NCI-H146 treated with DMSO at 0.1 percent for 48 hours (cell line): ENCODE results near the gene FBXL17.

Experiments
- DNase-seq: peaks from one replicate; lab custom pipeline; 2025; ENCODE audit not compliant: unreplicated experiment; lab: John Stamatoyannopoulos, UW

The FBXL17 gene

DNA sequence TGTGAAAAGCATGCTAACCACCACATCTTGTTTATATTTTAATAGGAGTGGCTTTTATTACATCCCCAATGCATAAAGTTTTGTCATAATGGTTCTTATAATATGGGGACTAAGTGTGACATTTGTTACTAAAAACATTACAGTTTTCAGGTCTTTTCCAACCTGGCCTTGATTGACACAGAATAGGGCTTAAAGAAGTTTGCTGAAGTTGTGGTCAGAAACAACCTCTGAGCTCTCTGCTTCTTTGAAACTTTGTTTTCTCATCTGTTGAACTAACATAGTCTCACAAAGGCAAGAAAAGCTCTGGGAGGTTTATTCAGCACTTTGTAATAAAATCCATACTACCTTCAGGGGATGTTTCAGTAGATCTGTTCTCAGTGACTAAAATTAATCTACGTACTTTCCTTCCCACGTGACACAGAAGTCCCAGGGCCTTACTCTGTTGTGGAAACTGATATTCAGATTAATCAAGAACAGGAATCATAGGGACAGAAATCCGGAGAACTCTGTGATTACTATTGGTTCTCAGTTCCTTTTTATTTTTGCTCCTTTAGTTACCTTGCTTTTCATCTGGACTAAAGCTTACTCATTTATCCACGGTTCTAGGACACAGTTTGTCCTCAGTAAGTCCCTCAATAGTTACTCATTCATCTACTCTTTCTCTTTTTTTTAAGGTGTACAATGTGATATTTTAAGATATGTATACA, 422.2 kb downstream of the FBXL17 start:
- DNase-seq, result no peak

DNA sequence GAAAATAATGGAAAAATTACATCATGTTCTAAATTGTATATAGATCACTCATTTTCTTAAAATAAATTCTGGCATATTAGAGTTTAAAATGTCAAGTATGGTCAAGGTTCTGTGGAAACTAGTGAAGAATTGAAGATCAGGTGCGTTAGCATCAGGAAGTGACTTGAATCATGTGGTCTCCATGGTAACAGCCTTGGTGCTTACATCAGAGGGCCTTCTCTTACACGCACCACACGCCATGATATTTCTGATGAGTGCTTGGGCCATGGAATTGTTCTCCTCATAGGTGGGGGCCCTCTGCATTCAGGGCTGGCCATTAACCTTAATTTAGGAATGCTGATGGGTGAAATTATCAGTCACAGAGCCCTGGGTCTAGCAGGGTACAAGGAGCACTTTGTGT, 423.0 kb downstream of the FBXL17 start:
- no peak for DNase-seq

DNA sequence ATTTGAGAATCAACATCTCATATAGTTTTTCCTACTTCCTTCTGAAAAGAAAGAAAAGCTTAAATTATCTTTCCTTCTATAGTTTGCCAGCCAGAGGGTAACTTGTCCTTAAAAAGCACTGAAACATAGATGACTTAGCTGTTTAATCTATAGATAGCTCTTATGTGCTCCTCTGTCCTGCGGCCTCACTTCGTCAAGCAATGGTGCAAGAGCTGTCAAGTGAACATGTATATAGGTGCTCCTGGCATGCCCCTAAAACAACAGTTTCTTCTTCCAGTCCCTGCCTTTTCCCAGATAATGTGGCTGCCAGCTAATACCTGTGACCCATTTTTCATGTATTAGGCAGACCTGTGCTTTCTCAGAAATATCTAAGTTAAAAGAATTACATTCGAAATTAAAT, 423.5 kb downstream of the FBXL17 start:
- no peak for DNase-seq

DNA sequence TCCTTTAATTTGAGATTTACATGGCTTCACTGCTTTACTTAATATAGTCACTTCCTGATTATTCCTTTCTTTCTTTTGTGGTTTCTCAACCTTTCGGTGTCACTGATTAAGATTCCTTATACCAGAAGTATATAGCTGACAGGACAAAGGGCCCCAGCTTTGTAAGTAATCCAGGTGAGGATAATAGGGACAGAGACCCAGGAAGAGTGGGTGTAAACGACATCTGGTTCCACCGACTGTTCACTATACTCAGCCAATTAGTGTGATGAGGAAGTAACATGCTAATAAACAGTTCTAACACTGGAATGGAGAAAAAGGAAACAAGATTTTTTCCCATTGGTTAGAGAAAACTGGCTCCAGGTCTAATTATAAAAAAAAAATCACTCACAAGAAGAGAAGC, 424.8 kb downstream of the FBXL17 start:
- DNase-seq, result no peak

DNA sequence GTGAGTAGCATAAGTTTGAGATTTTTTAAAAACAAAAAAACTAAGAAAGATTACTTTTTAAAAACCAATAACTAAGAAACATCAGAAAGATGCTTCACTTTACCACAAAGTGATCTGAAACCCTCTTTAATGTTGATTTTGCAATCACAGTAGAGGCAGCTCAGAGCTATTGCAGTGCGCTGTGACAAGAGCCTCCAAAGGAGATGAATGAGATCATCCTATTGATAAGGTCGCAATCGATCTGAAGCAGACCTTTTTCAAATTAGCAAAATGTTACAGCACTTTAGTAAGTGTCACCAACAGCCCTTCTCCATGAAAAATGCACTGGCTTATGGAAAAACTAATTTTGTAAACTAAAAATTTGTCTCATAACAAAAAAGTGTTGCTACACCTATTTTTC, 426.6 kb downstream of the FBXL17 start:
- no peak for DNase-seq

DNA sequence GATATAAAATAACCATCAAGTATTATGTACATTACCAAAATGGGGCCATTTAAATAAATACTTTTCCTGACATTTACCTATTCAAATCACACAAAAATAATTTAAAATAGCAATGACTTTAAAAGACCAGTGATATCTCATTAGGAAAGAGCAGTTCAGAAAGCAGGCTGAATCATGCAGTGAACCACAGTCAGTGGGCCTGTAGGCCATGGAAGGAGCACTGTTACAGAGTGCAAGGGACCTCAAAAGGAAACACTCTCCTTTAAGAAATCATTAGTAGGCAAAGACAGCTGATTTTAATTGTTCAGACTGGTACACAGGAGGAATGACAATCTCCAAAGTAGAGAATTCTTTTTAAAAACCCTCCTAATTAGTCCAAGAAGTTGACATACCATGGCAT, 427.6 kb downstream of the FBXL17 start:
- DNase-seq, result no peak

DNA sequence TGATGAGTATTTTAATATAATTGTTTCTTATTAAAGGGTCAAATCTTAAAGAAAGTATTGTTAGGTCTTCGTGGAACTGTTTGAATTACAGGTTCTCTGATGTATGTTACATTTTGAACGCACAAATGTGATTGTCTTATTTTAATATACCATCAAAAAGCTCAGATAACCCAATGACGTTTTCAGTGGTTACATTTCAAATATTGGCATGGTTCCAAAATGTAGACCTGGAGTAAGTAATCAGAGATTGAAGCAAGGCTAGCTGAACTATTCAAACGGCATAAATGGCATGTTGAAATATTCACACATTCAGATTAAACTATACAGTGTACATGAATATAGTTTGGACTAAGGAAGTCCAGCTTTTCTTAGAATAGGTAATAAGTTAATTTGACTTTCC, 429.4 kb downstream of the FBXL17 start:
- no peak for DNase-seq

DNA sequence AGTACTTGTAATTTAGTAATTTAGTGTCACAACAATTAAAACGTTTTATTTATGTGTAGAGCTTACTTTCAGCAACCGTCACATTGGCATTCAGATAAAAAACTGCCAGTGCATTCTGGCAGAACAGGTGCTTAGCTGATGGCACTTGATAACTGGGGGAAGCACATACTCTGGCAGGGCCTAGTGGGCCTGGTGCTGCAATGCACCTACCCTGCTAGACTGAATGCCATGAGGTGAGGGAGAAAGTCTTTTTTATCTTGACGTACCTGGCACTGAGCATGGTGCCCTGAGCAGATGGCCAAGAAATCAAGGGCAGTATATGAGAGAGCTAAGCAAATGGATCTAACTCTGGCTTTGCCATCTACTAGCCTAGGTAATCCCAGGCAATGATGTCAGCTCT, 430.6 kb downstream of the FBXL17 start:
- no peak for DNase-seq

DNA sequence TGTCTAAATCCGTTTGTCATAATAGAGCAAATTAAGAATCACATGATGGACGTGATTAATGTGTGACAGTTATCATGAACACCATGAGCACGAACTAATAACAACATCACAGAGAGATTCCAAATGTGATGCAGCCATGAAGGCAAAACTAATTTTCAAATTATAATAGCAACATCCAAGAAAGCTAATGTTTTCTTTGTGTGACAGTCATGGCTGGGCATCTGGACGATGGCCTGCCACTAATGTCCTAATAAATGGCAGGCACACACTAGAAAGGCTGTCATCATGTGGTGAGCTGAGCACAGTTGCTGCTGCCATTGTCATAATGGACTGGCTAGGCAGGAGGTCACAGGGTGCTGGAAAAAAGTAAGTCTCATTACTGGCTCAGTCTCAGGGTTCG, 431.1 kb downstream of the FBXL17 start:
- DNase-seq, result no peak

DNA sequence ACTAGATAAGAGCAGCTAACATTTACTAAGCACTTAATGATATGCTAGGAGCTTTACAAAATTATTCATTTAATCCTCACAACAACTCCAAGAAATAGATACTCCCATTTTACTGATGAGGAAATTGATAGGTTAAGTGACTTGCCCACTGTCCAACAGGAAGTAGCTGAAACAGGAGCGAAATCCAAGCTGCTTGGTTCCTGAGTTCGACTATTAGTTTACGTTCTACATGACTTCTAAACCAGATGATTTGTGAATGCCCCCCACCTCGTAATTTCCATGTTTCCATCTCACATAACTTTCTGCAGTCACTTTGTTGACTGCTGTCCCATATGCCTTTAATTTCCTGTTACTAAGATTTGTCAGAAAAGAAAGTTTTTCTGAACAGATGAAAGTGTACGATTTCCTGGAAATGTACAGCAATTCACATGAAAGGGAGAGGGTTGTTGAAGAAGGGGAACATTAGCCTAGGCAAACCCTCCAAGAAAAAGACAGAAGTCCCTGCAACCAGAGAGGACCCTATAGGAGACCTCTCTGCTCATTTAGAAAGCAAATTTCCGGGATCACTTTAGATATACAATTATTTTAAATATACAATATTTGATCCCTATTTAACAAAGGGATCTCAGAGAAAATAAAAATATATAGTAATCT, 432.1 kb downstream of the FBXL17 start:
- no peak for DNase-seq

DNA sequence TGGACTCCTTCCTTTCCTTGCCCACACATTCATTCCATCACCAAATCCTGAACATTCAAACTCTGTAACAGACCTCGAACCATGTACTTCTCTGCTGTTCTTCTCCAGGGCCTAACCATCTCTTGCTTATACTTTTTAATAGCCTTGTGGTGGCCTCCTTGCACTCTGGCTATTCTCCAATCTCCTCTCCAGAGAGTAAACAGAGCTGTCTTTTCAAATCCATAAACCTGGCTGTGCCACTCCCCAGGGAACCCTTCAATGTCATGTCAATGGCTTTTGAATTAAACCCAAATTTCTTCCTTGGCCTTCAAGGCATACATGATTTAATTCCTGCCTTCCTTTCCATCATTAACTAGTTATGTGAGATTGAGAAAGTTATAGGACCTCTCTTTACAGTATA, 433.5 kb downstream of the FBXL17 start:
- DNase-seq, result peak; percentile 35

DNA sequence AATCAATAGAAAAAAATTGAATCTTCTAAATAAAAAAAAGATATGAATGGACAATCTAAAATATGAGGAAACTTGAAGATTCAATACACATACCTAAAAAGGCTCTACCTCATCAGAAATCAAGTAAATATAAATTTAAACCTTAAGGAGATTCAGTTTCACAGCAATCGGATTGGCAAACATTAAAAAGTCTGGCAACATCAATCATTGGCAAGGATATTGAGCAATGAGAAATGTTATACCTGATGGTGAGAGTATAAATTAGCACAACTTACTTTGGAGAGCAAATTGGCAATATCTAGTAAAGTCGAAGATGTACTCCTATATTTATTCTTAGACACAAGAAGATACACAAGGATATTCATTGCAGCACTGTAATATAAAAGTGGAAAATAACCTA, 436.8 kb downstream of the FBXL17 start:
- DNase-seq, result no peak

DNA sequence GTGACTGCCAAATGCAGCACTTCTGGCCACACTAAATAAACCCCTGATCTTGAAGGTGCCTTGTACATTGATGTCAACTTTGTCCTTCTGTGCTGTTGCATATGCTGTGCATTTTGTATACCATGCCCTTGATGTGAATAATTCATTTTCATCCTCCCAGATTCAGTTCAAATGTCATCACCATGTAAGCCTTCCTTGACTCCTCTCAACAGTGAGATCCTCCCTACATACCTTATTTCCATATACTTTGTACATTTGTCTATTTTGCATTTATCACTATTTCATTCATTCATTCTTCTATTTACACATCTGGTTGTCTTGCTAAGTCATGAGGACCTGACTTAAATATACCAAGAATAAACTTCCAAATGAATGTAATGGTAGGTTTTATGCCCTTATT, 438.0 kb downstream of the FBXL17 start:
- no peak for DNase-seq

DNA sequence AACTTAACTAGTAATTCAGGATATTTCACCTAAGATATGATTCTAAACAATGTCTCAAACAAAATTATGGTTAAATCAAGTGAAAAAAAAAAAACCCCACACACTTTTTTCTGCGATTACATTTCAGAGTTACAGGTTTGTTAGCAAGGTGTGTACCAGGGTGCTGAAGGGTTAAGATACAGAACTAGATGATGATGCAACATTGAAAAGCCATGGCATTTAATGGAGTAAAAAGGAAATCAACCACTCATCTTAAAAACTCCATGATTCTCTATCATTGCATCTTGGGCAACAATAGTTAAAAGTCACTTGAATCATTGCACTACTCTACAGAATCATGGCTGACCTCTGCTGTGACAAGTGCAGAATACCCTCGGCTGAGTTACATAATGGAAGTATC, 440.9 kb downstream of the FBXL17 start:
- DNase-seq, result no peak

DNA sequence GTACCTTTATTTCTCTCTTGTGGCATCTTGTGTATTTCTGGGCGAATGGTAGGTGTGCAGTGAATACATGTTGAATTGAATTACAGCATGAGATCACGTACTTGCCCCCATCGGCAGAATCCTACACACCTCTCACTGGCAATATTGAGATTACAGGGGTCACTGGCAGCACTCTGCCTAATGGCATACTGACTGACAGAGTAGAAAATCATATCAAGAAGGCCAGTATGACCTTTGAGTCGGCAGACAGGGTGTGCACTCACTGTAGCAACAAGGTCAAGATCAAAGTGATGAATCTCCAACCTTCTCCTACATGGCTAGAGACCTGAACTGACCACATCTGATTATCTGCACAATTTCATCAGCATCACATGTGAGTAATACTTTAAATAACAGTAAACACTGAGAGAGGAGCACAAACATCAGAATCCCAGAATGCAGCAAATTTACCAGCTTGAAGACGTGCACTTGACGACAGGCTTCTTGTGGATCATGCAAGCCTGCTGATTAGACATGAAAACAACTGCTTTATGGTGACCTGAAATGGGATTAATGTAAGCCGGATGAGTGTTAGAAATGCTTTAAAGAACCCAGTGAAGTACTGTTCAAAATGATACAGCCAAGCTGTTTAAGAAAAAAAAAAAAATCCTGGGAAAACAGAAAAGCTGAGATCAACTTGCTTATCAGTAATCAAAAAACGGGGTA, 444.1 kb downstream of the FBXL17 start:
- DNase-seq, result no peak

DNA sequence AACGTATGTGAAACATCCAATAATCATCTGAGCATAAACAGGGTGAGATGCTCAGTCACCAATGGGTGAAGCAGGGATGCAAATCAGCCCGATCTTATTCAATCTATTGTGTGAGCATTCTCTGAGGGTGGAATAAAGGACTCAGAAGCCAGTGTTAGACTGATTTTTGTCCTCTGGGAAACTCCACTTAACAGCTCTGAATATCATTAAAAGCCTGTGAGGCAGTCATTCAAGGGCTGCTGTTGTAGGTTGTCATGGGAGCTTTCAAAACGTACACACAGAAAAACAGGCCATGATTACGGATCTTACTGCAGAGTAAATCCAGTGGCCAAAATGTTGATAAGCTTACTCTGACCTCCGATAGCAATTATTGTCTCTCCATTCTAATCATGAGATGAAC, 444.7 kb downstream of the FBXL17 start:
- no peak for DNase-seq

DNA sequence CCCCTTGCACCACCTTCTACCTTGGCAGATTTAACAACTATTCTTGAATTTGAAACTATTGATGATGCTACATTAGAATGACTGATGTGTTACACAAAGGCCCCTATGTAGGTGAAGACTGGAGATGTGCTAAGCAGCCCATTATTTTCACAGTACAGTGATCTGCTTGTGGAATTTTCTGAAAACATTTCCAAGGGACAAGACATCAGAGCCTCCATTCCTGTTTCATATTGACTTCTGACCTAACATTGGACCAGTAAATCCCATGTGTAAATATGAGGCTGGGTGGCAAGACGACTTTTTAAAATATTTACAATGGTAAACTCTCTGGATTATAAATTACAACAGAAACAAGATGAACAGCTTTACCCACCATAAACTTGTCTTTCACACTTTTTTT, 445.4 kb downstream of the FBXL17 start:
- DNase-seq, result no peak

DNA sequence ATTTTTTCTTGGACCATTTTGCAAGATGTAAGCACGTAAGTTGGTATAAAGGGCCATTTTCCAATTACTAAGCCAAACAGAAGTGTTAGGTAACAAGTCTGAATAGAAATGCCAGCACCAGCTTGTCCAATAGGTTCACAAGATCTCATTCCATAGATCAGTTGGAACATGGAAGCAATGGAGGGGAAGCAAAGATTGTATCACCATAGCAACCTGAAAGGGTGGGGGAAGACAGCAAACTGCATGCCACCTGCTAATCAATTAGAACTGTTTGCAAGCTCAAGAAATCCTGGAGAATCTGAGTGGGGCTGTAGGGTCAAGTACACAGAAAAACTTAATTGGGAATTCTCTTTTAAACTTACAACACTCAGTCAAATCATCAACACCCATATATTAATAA, 446.3 kb downstream of the FBXL17 start:
- no peak for DNase-seq

DNA sequence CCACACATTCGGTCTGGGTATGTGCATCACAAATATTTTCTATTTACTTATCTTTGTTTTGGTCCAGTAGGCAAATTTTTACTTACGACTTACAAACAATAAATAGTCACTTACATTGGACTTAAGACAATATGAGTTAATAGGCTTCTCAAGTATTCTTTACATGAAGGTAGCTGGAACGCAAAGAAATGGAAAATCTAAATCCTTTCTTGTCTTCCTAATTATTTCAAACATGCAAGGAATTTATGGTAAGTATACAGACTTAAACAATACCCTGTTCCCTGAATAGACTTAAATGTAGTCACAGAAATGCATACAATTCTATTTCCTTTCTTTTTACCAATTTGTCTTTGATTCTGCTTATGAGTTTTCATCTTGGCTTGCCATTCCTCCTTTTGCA, 448.6 kb downstream of the FBXL17 start:
- DNase-seq, result no peak

DNA sequence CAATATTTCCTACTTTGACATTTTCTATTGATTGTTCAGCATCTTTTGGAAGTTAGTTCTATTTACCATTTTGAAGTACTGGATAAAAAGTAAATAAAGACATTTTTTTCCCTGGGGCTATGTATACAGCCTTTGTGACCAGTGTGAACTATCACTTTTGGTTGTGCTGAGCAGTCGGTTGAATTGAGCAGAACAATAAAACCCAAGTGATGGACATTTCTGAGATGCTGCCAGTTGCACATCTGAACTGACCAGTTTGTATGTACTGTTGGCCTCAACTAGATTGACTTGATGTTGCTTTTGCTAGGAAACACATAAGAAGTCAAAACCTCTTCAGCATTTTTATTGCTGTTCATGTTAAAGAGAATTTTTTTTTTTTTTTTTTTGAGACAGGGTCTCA, 451.0 kb downstream of the FBXL17 start:
- no peak for DNase-seq

DNA sequence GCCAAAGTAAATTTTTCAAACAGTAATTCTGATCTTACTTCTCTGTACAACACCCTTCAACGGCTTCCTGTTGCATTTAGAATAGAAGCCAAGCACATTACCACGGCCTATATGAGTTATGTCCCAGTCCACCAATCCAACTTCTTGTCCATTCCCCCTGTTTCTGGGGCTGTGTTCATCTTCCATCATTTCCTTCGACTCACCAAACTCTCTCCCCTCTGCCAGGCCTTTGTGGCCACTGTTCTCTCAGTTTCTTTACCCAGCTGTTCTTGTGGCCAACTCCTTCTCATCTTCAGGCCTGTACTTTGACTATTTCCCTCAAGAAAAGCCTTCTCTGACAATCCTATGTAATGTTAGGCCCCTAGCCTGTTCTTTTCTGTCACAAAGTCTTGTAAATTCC, 451.8 kb downstream of the FBXL17 start:
- DNase-seq, result no peak

DNA sequence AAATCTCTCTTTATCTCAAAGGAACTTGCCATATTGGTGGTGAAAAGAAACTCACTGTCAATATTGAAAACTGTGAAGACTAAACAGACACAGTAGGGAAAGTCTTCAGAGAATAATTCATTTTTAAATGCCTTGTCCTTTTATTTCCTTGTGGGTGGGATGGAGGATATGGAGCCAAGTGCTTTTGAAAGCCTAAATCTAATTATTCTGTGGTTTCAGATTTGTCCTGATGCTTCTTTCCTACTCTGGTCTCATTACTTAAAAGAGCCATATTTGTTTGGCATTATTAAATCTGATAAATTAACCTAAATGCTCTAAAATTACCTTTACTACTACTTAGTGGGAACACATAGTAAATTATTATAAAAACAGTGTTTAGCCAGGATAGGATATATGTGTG, 452.8 kb downstream of the FBXL17 start:
- DNase-seq, result no peak

DNA sequence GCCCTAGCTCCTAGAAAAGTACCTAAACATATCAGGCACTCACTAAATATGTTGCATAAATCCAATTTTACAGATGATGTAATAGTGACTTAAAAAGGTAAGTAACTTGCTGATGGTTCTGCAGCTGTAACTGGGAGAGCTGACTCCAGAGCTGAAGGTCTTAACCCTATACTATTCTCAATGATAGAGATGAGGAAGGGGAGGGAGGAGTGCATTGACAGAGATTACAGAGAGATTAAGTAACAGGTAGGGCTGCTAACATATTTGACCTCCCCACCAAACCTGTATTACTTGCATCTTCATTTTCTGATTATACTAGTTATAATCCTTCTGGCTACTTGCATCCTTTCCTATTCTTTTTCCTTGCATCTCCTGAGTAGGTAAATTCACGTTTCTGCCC, 455.8 kb downstream of the FBXL17 start:
- no peak for DNase-seq
